ENCODE measurements around the gene DTD2. TPM values are rescaled to one million over a fixed set of nuclear protein-coding genes. Genes with fewer than 3 reads are reported as not detected.
A peak's percentile ranks its signal among the peaks of the same experiment; 100 is the strongest.

The DTD2 gene
- total and polyA plus RNA-seq, 9 donors, result 11.1 to 34.1 (median 22.0) TPM

GRCh38 chr14:31425905-31426304 is 31.4 kb downstream of the DTD2 start:
- Histone ChIP-seq H3K9me3 (no peaks in the 10 kb centered on the region), H3K4me3 (no peak overlapping the region), H3K4me1 (ENCODE audit: insufficient read depth) (no peaks in the 10 kb centered on the region), H3K36me3 (no peaks in the 10 kb centered on the region), H3K27ac (no peak overlapping the region), H3K27me3 (no peaks in the 10 kb centered on the region)
- TF ChIP-seq EP300 (IDR thresholded peaks at IDR 0.05) (no peak), POLR2A (IDR thresholded peaks at IDR 0.05) (no peak), CTCF (IDR thresholded peaks at IDR 0.05) (no peak)
- no peak for DNase-seq
- intact Hi-C loops (cut with DNase I), result no loop called here

- WGBS, 3 donors, result 79 to 92% (median 89%) methylated on average over 5 of the region's 5 CpGs
- DNase-seq, result no peak
- H3K27me3 ChIP-seq, result no peaks in the 10 kb centered on the region
- no peak for TF ChIP-seq POLR2A (IDR thresholded peaks at IDR 0.05)
- no peak for TF ChIP-seq CTCF (IDR thresholded peaks at IDR 0.05)
- TF ChIP-seq EP300 (IDR thresholded peaks at IDR 0.05), result no peak
- H3K4me1 ChIP-seq (ENCODE audit: insufficient read depth), result peaks cover 3% of the 10 kb centered on the region
- intact Hi-C loops (cut with DNase I), result no loop called here
- no peaks in the 10 kb centered on the region for H3K9me3 ChIP-seq
- H3K27ac ChIP-seq, result peak overlapping the region in 1 of 2 donors; percentile 39
- H3K36me3 ChIP-seq, result no peaks in the 10 kb centered on the region
- no peak overlapping the region for H3K4me3 ChIP-seq
Measured at GRCh38 chr14:31421200-31421599, 36.1 kb downstream of the DTD2 start.

- Histone ChIP-seq H3K4me1 (ENCODE audit: insufficient read depth) (peaks cover 3% of the 10 kb centered on the region), H3K4me3 (peak within 1 kb of the TSS; percentile 96), H3K27me3 (no peaks in the 10 kb centered on the region), H3K27ac (peak within 1 kb of the TSS; percentile 10 to 69), H3K9me3 (no peaks in the 10 kb centered on the region), H3K36me3 (no peaks in the 10 kb centered on the region)
- DNase-seq, result peak; percentile 94 to 98 (median 96)
- WGBS, 3 donors, result 2 to 3% (median 2%) methylated on average over 47 to 56 of the region's 56 CpGs
- TF ChIP-seq EP300 (IDR thresholded peaks at IDR 0.05), result no peak
- peak in 1 of 3 donors; percentile 59 for TF ChIP-seq CTCF (IDR thresholded peaks at IDR 0.05)
- peak; percentile 96 for TF ChIP-seq POLR2A (IDR thresholded peaks at IDR 0.05)
- intact Hi-C loops (cut with DNase I), result no loop called here
Measured at GRCh38 chr14:31420319-31421111, 36.8 kb downstream of the DTD2 start, which contains the start of gene HEATR5A. HEATR5A (minus strand) TSS chr14:31420550; CDS start chr14:31402975, 17,575 bp downstream.

DNA sequence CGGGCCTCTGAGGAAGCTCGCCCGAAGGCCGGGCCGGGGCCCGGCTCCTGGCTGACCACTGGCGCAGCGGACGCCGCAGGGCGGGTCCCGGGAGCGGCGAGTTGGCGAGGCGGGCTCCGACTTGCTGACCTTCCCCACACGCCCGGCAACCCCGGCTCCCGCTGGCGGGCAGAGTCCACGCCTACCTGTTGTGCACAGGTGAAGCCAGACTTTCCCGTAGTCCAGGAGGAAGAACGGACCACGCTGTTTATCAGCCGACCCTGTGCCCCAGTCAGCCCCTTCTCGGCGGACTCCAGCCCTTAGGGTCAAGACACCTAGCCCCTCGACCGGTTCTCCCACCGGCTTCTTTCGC is 37.4 kb downstream of the DTD2 start:
- H3K27ac ChIP-seq, result peak overlapping the region; percentile 10 to 69
- no peaks in the 10 kb centered on the region for H3K27me3 ChIP-seq
- H3K4me3 ChIP-seq, result peak overlapping the region; percentile 96
- H3K9me3 ChIP-seq, result no peaks in the 10 kb centered on the region
- peaks cover 6% of the 10 kb centered on the region for H3K4me1 ChIP-seq (ENCODE audit: insufficient read depth)
- intact Hi-C loops (cut with DNase I), result no loop called here
- no peaks in the 10 kb centered on the region for H3K36me3 ChIP-seq
- peak; percentile 43 to 76 (median 62) for DNase-seq
- no peak for TF ChIP-seq POLR2A (IDR thresholded peaks at IDR 0.05)
- no peak for TF ChIP-seq CTCF (IDR thresholded peaks at IDR 0.05)
- no peak for TF ChIP-seq EP300 (IDR thresholded peaks at IDR 0.05)
- WGBS, 3 donors, result 0% methylated on average over 33 of the region's 33 CpGs

All from ovary (tissue), 9 donors.